ENCODE results near the gene COQ3.

COQ3 gene

DNA sequence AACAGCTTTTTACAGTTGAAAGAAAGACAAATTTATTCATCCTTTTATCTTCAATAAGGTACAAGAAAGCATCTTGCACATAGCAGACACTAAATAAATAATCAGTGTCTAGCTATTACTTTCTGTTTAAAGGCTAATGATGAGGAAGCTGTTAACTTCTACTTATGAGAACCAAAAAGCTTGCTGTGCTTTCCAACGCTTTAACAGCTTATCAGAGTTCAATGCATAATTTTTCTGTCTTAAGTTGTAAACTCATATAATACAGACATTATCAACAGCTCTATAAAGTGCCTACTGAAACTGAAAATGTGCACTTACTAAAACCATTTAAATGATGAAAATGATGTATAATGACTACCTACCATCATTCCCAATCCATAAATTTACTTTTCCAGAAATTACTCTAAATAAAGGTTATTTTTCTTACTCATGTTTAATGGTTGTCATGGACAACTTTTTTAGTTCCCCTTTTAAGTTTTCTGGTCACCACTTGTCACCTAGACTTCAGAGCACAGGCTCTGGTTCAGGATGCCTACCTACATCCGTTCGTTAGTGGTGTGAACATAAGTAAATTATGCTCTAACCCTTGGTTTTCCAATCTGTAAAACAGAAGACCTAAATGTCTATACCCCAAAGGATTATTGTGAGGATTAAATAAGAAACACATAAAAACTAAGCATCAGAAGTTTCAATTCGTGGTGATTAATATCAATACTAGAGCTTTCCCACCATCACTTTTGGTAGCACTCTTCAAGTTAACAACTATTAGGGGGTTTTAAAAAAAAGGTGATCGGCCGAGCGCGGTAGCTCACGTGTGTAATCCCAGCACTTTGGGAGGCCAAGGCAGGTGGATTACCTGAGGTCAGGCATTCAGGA lies 23.1 kb upstream of the COQ3 start:
- no peak for TF ChIP-seq JUND (IDR thresholded peaks at IDR 0.05; ENCODE audit: low read depth)
- no peak for DNase-seq (ENCODE audit: low read depth in 1 of 2, low spot score in 1 of 2)
- in situ Hi-C loops (cut with HindIII; ENCODE audit: low pct_unique_long_range_greater_than_20kb, low sequenced_read_pairs) = no loop called here

DNA sequence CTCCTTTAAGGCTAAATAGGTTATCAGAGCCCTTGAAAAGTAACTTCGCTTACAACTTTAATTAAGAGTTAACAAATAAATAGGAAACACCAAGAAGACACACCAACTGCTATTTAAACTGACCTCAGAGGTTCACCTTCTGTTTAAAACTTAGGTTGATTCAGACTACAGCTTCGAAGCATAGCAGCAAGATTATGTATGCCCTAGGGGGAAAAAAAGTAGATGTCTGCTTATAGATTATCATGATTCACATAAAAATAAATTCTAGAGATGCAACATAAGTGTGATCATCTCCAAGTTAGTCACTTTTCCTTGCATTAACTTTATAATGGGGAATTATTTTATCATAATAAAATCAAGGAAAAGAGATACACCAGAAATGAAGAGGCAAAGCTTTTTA lies 22.2 kb upstream of the COQ3 start:
- no peak for DNase-seq (ENCODE audit: low read depth in 1 of 2, low spot score in 1 of 2)
- in situ Hi-C loops (cut with HindIII; ENCODE audit: low pct_unique_long_range_greater_than_20kb, low sequenced_read_pairs) = no loop called here
- no peak for TF ChIP-seq JUND (IDR thresholded peaks at IDR 0.05; ENCODE audit: low read depth)

DNA sequence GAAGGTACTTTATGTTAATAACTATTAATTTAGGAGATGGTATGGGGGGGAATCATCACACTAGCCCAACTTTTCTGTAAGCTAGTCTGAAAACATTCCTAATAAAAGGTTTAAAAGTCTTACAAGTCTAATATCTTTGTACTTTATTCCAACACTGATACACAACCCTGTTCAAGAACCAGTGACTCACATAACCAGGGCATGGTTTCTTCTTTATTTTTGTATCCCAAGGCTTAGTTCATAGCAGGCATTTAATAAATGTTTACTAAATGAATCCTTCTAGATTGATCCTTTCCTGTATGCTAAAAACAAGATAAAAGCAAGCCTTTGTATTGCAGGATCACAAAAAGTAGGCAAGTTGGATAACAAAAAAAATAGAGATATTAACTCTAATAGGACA lies 21.5 kb upstream of the COQ3 start:
- in situ Hi-C loops (cut with HindIII; ENCODE audit: low pct_unique_long_range_greater_than_20kb, low sequenced_read_pairs) = no loop called here
- no peak for TF ChIP-seq JUND (IDR thresholded peaks at IDR 0.05; ENCODE audit: low read depth)
- no peak for DNase-seq (ENCODE audit: low read depth in 1 of 2, low spot score in 1 of 2)

GRCh38 chr6:99412065-99412464 lies 18.1 kb upstream of the COQ3 start:
- in situ Hi-C loops (cut with HindIII; ENCODE audit: low pct_unique_long_range_greater_than_20kb, low sequenced_read_pairs) = no loop called here
- DNase-seq (ENCODE audit: low read depth in 1 of 2, low spot score in 1 of 2) = no peak
- TF ChIP-seq JUND (IDR thresholded peaks at IDR 0.05; ENCODE audit: low read depth) = no peak

DNA sequence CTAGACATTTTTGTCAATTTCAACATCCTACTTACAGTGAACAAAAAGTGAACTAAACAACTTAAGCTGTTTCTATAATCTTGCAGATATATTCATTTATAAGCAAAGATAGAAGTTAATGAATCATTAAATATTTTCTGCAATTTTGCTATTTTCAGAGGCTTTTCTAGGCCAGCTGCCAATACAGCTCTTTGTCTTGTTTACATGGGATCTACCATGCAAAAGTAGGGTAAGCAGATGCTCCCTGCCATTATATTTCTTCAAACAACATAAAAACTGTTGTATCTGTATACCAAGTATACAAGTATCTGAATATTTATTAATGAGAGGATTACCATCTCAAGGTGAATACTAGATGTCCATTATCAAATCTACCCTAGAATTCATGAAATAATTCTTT lies 15.7 kb upstream of the COQ3 start:
- TF ChIP-seq JUND (IDR thresholded peaks at IDR 0.05; ENCODE audit: low read depth) = no peak
- in situ Hi-C loops (cut with HindIII; ENCODE audit: low pct_unique_long_range_greater_than_20kb, low sequenced_read_pairs) = no loop called here

DNA sequence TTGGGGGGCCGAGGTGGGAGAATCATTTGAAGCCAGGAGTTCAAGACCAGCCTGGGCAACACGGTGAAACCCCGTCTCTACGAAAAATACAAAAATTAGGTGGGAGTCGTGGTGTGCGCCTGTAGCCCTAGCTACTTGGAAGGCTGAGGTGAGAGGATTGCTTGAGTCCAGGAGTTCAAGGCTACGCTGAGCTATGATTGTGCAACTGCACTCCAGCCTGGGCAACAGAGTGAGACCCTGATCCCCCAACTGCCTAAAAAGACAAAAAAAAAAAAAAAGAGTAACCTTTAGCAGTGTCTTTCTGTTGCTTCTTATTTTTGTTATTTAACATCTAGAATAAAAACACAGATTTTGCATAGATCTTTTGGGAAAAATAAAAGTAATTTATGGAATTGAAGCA lies 13.1 kb upstream of the COQ3 start:
- DNase-seq (ENCODE audit: low read depth in 1 of 2, low spot score in 1 of 2) = no peak
- in situ Hi-C loops (cut with HindIII; ENCODE audit: low pct_unique_long_range_greater_than_20kb, low sequenced_read_pairs) = no loop called here
- no peak for TF ChIP-seq JUND (IDR thresholded peaks at IDR 0.05; ENCODE audit: low read depth)

More for the DNA sequence above, 15.7 kb upstream of the COQ3 start:
- DNase-seq (ENCODE audit: low read depth in 1 of 2, low spot score in 1 of 2) = no peak

GRCh38 chr6:99402448-99402847 lies 8.5 kb upstream of the COQ3 start:
- DNase-seq (ENCODE audit: low read depth in 1 of 2, low spot score in 1 of 2) = no peak
- in situ Hi-C loops (cut with HindIII; ENCODE audit: low pct_unique_long_range_greater_than_20kb, low sequenced_read_pairs) = no loop called here
- TF ChIP-seq JUND (IDR thresholded peaks at IDR 0.05; ENCODE audit: low read depth) = no peak

DNA sequence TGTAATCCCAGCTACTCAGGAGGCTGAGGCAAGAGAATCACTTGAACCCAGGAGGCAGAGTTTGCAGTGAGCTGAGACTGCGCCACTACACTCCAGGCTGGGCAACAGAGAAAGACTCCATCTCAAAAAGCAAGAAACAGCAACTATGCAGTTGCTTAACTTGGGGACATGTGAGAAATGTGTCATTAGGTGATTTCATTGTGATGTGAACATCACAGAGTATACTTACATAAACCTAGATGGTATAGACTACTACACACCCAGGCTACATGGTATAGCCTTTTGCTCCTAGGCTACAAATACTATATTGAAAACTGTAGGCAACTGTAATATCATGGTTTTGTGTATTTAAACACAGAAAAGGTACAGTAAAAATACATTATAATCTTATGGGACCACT lies 3.3 kb upstream of the COQ3 start:
- TF ChIP-seq JUND (IDR thresholded peaks at IDR 0.05; ENCODE audit: low read depth) = no peak
- no peak for DNase-seq (ENCODE audit: low read depth in 1 of 2, low spot score in 1 of 2)
- in situ Hi-C loops (cut with HindIII; ENCODE audit: low pct_unique_long_range_greater_than_20kb, low sequenced_read_pairs) = no loop called here

- no peak for TF ChIP-seq JUND (IDR thresholded peaks at IDR 0.05; ENCODE audit: low read depth)
- in situ Hi-C loops (cut with HindIII; ENCODE audit: low pct_unique_long_range_greater_than_20kb, low sequenced_read_pairs) = no loop called here
- DNase-seq (ENCODE audit: low read depth in 1 of 2, low spot score in 1 of 2) = no peak
These were observed 663 bp downstream of the COQ3 start for GRCh38 chr6:99393366-99393697.

- DNase-seq (ENCODE audit: low read depth in 1 of 2, low spot score in 1 of 2) = no peak
- no peak for TF ChIP-seq JUND (IDR thresholded peaks at IDR 0.05; ENCODE audit: low read depth)
- in situ Hi-C loops (cut with HindIII; ENCODE audit: low pct_unique_long_range_greater_than_20kb, low sequenced_read_pairs) = no loop called here
These were observed 3.1 kb downstream of the COQ3 start for GRCh38 chr6:99390896-99391295.

- in situ Hi-C loops (cut with HindIII; ENCODE audit: low pct_unique_long_range_greater_than_20kb, low sequenced_read_pairs) = no loop called here
- no peak for DNase-seq (ENCODE audit: low read depth in 1 of 2, low spot score in 1 of 2)
- TF ChIP-seq JUND (IDR thresholded peaks at IDR 0.05; ENCODE audit: low read depth) = no peak
These were observed 9.5 kb downstream of the COQ3 start for GRCh38 chr6:99384507-99384906.

- no peak for TF ChIP-seq JUND (IDR thresholded peaks at IDR 0.05; ENCODE audit: low read depth)
- DNase-seq (ENCODE audit: low read depth in 1 of 2, low spot score in 1 of 2) = no peak
- in situ Hi-C loops (cut with HindIII; ENCODE audit: low pct_unique_long_range_greater_than_20kb, low sequenced_read_pairs) = no loop called here
These were observed 15.4 kb downstream of the COQ3 start for GRCh38 chr6:99378636-99379035.

DNA sequence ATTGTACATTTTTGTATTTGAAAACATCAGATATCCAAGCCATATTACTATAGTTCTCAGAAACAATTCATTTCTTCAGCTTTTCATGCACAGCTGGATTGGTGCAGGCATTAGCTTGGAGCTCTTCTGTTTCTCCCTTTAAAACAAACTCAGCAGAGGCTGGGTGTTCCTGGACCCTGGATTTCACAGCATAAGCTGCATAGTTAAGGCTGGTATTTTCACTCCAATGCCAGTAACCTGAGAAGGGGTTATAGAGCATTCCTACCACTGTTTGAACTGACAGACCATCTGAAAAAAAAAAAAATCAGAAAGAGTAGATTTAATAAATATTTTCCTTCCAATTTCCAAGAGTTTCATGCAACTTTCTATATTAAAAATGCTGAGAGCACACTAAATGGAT lies 24.5 kb downstream of the COQ3 start:
- TF ChIP-seq JUND (IDR thresholded peaks at IDR 0.05; ENCODE audit: low read depth) = no peak
- in situ Hi-C loops (cut with HindIII; ENCODE audit: low pct_unique_long_range_greater_than_20kb, low sequenced_read_pairs) = no loop called here
- DNase-seq (ENCODE audit: low read depth in 1 of 2, low spot score in 1 of 2) = no peak

- in situ Hi-C loops (cut with HindIII; ENCODE audit: low pct_unique_long_range_greater_than_20kb, low sequenced_read_pairs) = no loop called here
- no peak for DNase-seq (ENCODE audit: low read depth in 1 of 2, low spot score in 1 of 2)
- TF ChIP-seq JUND (IDR thresholded peaks at IDR 0.05; ENCODE audit: low read depth) = no peak
These were observed 27.1 kb downstream of the COQ3 start for GRCh38 chr6:99366852-99367251.
